GM10847 (cell line): ENCODE data around the gene PFKL.

Experiments used
- POLR2A ChIP-seq: IDR thresholded peaks from 2 replicates; pipeline ENCODE4 v1.6.1; 2011; ENCODE audit not compliant: insufficient read length; ENCODE audit errors: extremely low read depth

PFKL gene

DNA sequence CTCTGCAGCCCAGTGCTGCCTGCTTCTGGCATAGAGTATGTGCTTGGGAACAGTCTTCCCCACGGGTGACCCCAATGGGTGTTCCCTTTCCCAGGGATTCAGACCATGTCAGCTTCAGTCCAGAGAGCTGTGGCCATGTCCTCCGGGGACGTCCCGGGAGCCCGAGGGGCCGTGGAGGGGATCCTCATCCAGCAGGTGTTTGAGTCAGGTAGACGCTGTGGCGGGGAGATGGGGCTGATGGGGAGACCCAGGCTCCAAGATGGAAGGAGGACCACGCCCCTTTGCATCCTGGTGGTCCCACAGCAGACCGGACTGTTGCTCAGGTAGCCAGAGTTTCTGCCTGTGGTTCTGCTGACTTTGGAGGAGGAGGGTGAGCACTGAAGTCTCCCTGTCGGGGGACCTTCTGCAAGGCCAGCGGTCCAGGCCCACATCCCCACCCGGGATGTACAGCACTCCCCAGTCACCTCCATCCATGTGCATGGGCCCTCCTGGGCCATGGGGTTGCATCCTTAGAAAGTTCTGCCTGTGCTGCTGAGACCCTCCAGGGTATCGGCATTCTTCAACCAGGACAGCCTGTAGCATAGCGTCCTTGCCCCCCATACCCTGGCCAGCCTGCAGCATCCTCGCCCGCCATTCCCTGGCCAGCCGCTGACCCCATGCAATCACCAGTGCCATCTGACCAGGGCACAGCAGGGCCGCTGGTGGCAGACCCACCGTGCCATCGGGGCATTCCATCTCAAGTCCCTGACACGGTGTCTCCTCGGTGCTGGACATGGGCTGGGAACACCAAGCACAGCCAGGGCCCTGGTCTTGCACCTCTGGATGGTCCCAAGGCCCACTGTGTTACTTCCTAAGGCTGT, 11.4 kb upstream of the PFKL start:
- no peak for TF ChIP-seq POLR2A

DNA sequence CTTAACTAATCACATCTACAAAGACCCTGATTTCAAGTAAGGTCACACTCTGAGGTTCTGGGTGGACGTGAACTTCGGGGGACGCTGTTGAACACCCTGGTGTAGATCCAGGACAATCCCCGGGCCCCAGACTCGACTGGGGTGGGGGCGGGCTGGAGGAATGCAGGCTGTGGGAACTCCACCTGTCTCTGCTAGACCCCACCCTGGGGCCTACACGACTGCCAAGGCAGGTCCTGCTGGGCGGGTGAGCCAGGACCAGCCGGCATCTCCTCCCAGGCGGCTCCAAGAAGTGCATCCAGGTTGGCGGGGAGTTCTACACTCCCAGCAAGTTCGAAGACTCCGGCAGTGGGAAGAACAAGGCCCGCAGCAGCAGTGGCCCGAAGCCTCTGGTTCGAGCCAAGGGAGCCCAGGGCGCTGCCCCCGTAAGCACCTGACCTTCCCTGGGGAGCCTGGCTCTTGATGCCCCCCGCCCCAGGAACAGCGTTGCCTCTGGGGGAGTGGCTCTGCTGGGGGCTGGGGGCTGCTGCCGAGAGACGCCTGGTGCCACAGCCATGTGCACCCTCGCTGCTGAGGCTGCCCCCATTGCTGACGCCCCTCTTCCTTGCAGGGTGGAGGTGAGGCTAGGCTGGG, 10.4 kb upstream of the PFKL start:
- TF ChIP-seq POLR2A = no peak

DNA sequence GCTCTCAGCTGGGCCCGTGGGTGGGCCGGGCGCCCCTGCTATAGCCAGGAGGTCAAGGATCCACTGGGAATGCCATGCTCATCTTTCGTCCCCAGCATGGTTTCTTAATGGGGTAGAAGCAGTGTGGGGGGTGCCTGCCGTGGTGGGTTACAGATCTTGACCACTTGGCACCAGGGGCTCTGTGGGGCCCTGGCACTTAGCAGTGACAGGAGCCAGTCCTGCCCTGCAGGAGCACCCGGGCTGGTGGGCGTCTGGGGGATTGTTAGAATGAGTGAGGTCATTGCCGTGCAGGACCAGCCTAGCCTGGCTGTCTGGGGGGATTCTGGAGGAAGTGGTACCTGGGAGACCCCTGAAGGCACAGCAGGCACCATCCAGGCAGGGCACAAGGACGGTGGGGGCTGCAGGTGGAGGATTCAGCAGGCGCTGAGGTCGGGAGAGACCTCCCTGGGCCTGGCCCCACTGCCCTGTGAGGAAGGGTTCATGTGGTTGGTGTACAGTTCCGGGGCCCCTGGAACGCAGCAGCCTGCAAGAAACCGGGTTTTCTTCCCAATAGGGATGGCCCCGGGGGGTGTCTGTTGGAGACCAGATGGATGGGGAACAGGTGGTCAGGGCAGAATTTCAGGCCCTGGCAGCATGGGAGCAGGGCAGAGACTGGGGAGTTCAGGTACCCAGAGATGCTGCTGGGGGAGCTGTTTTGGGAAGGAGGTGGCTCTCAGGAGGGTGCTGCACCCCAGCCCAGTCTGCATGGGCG, 9.4 kb upstream of the PFKL start:
- TF ChIP-seq POLR2A = no peak

DNA sequence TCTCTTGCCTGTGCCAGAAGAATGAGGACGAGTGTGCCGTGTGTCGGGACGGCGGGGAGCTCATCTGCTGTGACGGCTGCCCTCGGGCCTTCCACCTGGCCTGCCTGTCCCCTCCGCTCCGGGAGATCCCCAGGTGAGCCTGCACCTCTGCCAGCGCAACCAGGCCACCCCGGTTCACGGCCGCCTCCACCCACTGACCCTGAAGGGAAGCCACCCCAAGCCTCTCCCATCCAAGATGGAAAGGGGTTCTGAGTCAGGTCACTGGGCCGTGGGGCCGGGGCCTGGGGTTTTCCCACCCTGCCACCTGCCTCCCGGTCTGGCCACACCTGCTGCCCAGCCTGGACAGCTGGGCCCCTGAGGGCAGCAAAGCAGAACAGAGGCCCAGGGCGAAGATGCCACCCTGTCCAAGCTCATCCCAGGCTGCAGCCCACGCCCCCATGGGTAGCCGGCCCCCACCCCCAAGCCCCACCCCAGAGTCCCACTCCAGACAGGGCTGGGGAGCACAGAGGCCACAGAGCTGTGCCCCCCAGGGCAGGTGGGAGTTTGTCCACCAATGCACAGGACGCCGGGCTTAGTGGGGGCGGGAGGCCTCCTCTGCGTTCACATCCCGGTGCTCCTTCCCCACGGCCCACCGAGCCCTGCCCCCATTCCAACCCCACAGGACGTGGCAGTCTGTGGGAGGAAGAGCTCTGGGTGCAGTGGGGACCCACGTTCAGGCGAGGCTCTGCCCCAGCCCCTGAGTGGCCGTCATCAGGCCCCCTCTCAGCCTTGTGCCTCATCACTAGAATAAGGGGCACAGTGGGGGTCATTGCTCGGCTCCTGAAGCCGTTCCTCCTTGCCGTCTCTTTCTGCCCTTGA, 8.5 kb upstream of the PFKL start:
- no peak for TF ChIP-seq POLR2A

DNA sequence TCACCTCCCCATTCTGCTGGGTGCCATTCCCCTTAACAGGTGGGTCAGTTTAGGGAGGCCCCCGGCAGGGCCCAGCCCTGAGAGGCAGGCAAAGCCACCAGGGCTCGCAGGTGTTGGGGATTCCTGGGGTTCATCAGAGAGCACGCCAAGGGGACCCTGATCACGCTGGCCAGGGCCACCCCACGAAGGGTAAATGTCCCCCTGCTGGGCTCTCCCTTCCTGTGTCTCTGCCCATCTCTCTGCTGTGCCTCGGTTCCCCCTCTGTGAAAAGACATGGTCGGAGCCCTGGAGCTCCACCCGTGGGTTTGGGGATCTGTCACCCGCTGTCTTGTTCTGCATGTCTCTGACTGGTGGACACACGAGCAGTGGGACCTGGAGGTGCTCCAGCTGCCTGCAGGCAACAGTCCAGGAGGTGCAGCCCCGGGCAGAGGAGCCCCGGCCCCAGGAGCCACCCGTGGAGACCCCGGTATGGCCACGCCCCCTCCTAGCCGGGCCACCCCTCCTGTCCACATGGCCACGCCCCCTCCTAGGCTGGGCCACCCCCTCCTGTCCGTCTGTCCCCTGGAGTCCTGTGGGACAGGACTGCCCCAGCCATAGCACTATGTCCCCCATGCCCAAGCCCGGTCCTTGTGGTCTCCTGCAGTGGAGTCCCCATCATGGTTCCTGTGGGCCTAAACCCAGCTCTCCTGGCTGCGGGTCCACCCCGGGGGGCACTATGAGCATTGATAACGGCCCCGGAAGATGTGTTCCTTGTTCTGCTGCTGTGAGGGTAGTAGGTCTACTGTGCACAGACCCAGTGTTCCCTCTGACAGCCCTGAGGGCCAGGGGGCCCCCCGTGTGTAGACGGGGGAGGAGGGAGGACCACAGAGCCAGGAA, 7.7 kb upstream of the PFKL start:
- no peak for TF ChIP-seq POLR2A

DNA sequence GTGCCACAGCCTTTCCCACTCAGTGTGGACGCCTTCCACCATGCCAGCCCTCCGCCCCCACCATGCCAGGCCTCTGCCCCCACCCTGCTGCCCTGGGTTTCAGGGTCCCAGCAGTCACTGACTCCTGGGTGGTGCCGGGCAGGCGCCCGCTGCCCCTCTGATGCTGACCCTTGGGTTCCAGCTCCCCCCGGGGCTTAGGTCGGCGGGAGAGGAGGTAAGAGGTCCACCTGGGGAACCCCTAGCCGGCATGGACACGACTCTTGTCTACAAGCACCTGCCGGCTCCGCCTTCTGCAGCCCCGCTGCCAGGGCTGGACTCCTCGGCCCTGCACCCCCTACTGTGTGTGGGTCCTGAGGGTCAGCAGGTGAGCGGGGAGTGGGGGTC, 7.0 kb upstream of the PFKL start:
- TF ChIP-seq POLR2A = no peak

GRCh38 chr21:44293551-44294231, 6.2 kb upstream of the PFKL start:
- TF ChIP-seq POLR2A = no peak

DNA sequence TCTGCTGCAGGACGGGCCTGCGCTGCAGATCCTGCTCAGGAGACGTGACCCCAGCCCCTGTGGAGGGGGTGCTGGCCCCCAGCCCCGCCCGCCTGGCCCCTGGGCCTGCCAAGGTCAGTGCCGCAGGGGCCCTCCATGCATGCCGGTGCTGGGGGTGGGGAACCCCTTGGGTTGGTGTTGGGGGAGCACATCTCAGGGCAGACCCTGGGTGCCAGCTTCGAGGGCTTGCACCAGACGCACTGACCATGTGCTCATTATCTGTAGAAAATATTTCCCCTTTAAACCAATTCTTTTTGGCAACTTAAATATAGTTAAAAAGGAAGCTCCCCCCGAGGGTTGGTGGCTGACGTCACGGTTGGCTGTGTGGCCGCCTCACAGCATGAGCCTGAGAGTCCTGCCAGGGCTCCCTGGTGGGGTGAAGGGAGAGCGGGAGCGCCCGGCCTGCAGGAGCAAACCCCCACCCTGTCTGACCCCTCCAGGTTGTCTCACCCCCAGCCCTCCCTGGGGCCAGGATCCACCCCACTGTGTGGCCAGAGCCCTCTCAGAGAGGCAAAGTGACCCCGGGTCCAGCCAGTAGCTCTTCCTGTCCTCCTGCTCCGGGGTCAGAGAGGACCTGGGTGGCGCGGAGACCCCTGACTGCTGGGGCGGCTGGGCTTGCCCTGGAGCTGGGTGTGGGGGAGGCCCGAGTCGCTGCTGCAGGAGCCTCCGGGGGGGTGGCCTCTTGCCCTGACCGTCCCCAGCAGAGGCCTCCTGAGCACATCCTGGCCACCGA, 5.3 kb upstream of the PFKL start:
- TF ChIP-seq POLR2A = no peak

GRCh38 chr21:44295163-44295573, 4.7 kb upstream of the PFKL start:
- TF ChIP-seq POLR2A = no peak

- TF ChIP-seq POLR2A = no peak
Observed at GRCh38 chr21:44295646-44296045, 4.2 kb upstream of the PFKL start.

DNA sequence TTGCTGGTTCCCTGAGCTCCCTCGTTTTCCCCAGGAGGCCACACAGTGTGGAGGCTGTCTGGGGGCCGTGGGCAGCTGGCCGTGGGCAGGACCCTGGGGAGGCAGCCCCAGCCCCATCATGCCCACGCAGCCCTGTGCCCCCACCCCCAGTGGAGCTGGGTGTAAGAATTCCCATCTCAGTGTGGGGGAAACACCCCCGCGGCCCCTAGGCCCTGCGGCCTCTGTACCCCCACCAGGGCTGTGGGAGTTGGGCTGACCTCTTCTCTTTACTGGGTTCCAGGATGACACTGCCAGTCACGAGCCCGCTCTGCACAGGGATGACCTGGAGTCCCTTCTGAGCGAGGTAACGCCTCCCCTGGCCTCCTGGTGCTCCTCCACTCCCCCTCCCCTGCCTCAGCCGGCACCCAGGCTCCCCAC, 3.7 kb upstream of the PFKL start:
- no peak for TF ChIP-seq POLR2A

- no peak for TF ChIP-seq POLR2A
Observed at GRCh38 chr21:44296916-44297315, 2.9 kb upstream of the PFKL start.

DNA sequence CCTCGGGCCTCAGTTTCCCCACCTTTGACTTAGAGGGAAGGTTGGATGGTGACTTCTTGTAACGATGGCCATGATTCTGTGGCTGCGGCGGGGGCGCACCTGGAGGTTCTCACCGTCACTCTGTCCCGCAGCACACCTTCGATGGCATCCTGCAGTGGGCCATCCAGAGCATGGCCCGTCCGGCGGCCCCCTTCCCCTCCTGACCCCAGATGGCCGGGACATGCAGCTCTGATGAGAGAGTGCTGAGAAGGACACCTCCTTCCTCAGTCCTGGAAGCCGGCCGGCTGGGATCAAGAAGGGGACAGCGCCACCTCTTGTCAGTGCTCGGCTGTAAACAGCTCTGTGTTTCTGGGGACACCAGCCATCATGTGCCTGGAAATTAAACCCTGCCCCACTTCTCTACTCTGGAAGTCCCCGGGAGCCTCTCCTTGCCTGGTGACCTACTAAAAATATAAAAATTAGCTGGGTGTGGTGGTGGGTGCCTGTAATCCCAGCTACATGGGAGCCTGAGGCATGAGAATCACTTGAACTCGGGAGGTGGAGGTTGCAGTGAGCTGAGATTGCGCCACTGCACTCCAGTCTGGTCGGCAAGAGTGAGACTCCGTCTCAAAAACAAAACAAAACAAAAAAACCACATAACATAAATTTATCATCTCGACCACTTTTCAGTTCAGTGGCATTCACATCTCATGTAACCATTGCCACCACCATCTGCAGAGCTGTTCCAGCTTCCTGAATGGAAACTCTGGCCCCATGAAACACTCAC, 2.1 kb upstream of the PFKL start:
- TF ChIP-seq POLR2A = no peak
